Fibroblast of lung (primary cell): ENCODE data around the gene LILRB5.

Experiments
- EZH2 ChIP-seq: IDR thresholded peaks from 2 replicates; pipeline ENCODE4 v1.5.1; 2012; ENCODE audit warnings: low read length, control low read depth, mild to moderate bottlenecking; ENCODE audit errors: missing control alignments
- TF ChIP-seq, protein P1 (sequence below), 2 donors: IDR thresholded peaks in 1 of 2; conservative IDR thresholded peaks in 1 of 2; 1 replicate in 1 of 2; 2 replicates in 1 of 2; pipeline ENCODE4 v1.5.1; 2011 to 2012; ENCODE audit warnings: low read length in 2 of 2, control low read depth in 1 of 2, inconsistent platforms in 1 of 2, low read depth in 1 of 2, mild to moderate bottlenecking in 1 of 2

- TF ChIP-seq, protein P1, sequence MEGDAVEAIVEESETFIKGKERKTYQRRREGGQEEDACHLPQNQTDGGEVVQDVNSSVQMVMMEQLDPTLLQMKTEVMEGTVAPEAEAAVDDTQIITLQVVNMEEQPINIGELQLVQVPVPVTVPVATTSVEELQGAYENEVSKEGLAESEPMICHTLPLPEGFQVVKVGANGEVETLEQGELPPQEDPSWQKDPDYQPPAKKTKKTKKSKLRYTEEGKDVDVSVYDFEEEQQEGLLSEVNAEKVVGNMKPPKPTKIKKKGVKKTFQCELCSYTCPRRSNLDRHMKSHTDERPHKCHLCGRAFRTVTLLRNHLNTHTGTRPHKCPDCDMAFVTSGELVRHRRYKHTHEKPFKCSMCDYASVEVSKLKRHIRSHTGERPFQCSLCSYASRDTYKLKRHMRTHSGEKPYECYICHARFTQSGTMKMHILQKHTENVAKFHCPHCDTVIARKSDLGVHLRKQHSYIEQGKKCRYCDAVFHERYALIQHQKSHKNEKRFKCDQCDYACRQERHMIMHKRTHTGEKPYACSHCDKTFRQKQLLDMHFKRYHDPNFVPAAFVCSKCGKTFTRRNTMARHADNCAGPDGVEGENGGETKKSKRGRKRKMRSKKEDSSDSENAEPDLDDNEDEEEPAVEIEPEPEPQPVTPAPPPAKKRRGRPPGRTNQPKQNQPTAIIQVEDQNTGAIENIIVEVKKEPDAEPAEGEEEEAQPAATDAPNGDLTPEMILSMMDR (conservative IDR thresholded peaks at IDR 0.05 in 1 of 2, IDR thresholded peaks at IDR 0.05 in 1 of 2; ENCODE audit: low read depth in 1 of 2, low read length in 2 of 2), result no peak
- no peak for TF ChIP-seq EZH2
These were observed 45.2 kb upstream of the LILRB5 start for GRCh38 chr19:54302257-54302656.
